ENCODE data around the gene WRAP73. TPM values are rescaled to one million over a fixed set of nuclear protein-coding genes. Genes with fewer than 3 reads are reported as not detected.

The WRAP73 gene
- total and polyA plus RNA-seq, 9 of the 15 experiments (the other 6 are each of a cell fraction or from before 2014, with no cell fraction given), result 4.3 to 51.8 (median 30.1) TPM

DNA sequence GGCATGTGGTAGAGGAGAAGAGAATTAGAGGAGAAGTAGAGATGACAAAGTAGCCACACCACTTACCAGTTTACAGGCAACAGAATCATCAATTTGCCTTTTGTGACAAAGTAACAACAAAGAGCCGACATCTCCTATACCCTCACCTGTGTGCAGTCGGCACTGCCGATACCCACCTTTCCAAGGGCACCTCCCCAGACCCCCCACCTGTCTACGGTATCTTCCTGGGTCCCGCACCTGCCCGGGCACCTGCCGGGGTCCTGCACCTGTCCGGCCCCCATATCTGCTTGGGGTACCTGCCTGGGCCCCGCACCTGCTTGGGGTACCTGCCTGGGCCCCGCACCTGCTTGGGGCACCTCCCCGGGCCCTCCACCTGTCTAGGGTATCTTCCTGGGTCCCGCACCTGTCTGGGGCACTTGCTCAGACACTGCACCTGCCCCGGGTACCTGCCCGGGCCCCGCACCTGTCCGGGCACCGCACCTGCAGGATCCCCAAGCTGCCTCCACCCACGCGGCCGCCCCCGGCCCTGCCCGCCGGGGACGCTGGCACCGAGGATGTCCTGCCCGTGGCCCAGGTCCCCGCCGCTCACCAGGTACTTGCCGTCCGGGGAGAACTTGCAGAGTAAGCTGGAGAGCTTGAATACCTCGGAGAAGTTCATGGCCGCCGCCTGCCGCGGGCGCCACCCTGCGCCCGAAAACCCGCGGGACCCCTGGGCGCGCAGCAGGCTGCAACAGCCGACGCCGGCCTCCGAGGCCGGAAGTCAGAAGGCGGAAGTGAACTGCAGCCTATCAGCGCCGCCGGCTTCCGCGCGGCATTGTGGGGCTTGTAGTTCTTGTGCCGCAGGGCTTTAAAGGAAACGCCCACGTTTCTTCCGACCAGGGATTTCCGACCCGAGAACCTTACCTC, at the start of gene WRAP73 (continued):
- TF ChIP-seq HDAC8 (tag; IDR thresholded peaks at IDR 0.05) (0 out of 2 replicates have a peak, but pooled peaks have one; percentile 50), ZNF311 (CRISPR knock-in tag; IDR thresholded peaks at IDR 0.05) (no peak), ERF (CRISPR knock-in tag; IDR thresholded peaks at IDR 0.05) (0 out of 2 replicates have a peak, but pooled peaks have one; percentile 62), TBL1XR1 (IDR thresholded peaks at IDR 0.05; ENCODE audit: low read length in 2 of 2) (no peak), EHMT2 (IDR thresholded peaks at IDR 0.05) (no peak), ZNF3 (CRISPR knock-in tag; IDR thresholded peaks at IDR 0.05) (no peak), TCF3 (CRISPR knock-in tag; IDR thresholded peaks at IDR 0.05) (no peak), NFRKB (IDR thresholded peaks at IDR 0.05; ENCODE audit: low read depth) (no peak), NFXL1 (CRISPR knock-in tag; IDR thresholded peaks at IDR 0.05) (no peak), KLF16 (IDR thresholded peaks at IDR 0.05) (no peak), SNRNP70 (optimal IDR thresholded peaks at IDR 0.05; ENCODE audit: low read depth, low read length) (no peak), JUND (IDR thresholded peaks at IDR 0.05; ENCODE audit: borderline replicate concordance, low read depth, low read length) (peak; percentile 38; the same call in 1 of the 2 replicates), JUND (tag; IDR thresholded peaks at IDR 0.05; ENCODE audit: borderline replicate concordance, low read depth, low read length) (no peak), PHTF2 (CRISPR knock-in tag; IDR thresholded peaks at IDR 0.05) (no peak), NR4A1 (CRISPR knock-in tag; IDR thresholded peaks at IDR 0.05) (no peak), NR4A1 (tag; IDR thresholded peaks at IDR 0.05) (no peak), ELF4 (CRISPR knock-in tag; IDR thresholded peaks at IDR 0.05) (no peak), ESRRA (IDR thresholded peaks at IDR 0.05; ENCODE audit: borderline replicate concordance, low read depth) (no peak), HLTF (IDR thresholded peaks at IDR 0.05) (no peak), COPS2 (conservative IDR thresholded peaks at IDR 0.05) (no peak), FOXK2 (conservative IDR thresholded peaks at IDR 0.05 in 1 of 2, IDR thresholded peaks at IDR 0.05 in 1 of 2; ENCODE audit: low read depth in 2 of 2) (peak in 1 of 2 experiments; percentile 28; a peak in 1 of 4 replicates), HIVEP1 (CRISPR knock-in tag; IDR thresholded peaks at IDR 0.05) (no peak), ZNF224 (CRISPR knock-in tag; IDR thresholded peaks at IDR 0.05) (no peak), KAT8 (IDR thresholded peaks at IDR 0.05; ENCODE audit: low read depth) (no peak), ZNF408 (CRISPR knock-in tag; IDR thresholded peaks at IDR 0.05; ENCODE audit: low read depth) (no peak)
- TF ChIP-seq, protein P1, sequence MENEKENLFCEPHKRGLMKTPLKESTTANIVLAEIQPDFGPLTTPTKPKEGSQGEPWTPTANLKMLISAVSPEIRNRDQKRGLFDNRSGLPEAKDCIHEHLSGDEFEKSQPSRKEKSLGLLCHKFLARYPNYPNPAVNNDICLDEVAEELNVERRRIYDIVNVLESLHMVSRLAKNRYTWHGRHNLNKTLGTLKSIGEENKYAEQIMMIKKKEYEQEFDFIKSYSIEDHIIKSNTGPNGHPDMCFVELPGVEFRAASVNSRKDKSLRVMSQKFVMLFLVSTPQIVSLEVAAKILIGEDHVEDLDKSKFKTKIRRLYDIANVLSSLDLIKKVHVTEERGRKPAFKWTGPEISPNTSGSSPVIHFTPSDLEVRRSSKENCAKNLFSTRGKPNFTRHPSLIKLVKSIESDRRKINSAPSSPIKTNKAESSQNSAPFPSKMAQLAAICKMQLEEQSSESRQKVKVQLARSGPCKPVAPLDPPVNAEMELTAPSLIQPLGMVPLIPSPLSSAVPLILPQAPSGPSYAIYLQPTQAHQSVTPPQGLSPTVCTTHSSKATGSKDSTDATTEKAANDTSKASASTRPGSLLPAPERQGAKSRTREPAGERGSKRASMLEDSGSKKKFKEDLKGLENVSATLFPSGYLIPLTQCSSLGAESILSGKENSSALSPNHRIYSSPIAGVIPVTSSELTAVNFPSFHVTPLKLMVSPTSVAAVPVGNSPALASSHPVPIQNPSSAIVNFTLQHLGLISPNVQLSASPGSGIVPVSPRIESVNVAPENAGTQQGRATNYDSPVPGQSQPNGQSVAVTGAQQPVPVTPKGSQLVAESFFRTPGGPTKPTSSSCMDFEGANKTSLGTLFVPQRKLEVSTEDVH (IDR thresholded peaks at IDR 0.05; ENCODE audit: low read depth, partially characterized antibody), result peak; percentile 86
- TF ChIP-seq, protein P2, sequence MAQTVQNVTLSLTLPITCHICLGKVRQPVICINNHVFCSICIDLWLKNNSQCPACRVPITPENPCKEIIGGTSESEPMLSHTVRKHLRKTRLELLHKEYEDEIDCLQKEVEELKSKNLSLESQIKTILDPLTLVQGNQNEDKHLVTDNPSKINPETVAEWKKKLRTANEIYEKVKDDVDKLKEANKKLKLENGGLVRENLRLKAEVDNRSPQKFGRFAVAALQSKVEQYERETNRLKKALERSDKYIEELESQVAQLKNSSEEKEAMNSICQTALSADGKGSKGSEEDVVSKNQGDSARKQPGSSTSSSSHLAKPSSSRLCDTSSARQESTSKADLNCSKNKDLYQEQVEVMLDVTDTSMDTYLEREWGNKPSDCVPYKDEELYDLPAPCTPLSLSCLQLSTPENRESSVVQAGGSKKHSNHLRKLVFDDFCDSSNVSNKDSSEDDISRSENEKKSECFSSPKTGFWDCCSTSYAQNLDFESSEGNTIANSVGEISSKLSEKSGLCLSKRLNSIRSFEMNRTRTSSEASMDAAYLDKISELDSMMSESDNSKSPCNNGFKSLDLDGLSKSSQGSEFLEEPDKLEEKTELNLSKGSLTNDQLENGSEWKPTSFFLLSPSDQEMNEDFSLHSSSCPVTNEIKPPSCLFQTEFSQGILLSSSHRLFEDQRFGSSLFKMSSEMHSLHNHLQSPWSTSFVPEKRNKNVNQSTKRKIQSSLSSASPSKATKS (CRISPR knock-in tag; IDR thresholded peaks at IDR 0.05), result no peak
